ENCODE measurements around the gene FH. TPM values are rescaled to one million over a fixed set of nuclear protein-coding genes. Genes with fewer than 3 reads are reported as not detected.

FH gene
- total and polyA plus RNA-seq, 2 donors: 31.4 to 39.2 TPM

- Histone ChIP-seq H3K4me1 (ENCODE audit: control insufficient read depth in 2 of 2, insufficient read depth in 2 of 2, low read length in 2 of 2) (no peaks in the 10 kb centered on the region), H3K36me3 (ENCODE audit: control insufficient read depth in 2 of 2, insufficient read depth in 2 of 2, low read length in 1 of 2) (no peaks in the 10 kb centered on the region), H3K9me3 (ENCODE audit: control insufficient read depth in 2 of 2, insufficient read depth in 1 of 2, low read length in 1 of 2) (no peaks in the 10 kb centered on the region), H3K4me3 (ENCODE audit: low read length in 2 of 2) (peak overlapping the region; percentile 51), H3K27ac (ENCODE audit: low read depth in 1 of 2, low read length in 1 of 2) (peak overlapping the region in 1 of 2 donors; percentile 62), H3K27me3 (ENCODE audit: control insufficient read depth in 2 of 2, insufficient read depth in 1 of 2, low read length in 1 of 2) (peaks cover 0 to 2% of the 10 kb centered on the region in 2 donors)
- WGBS: 1% methylated on average over 11 of the region's 11 CpGs
- peak in 7 of 9 donors; percentile 46 to 80 (median 62) for DNase-seq (ENCODE audit: low read depth in 6 of 9, low spot score in 9 of 9)
Observed at GRCh38 chr1:241531195-241532161, 11.9 kb upstream of the FH start.

GRCh38 chr1:241527146-241527545 is 7.6 kb upstream of the FH start:
- Histone ChIP-seq H3K27ac (ENCODE audit: low read depth in 1 of 2, low read length in 1 of 2) (no peak overlapping the region), H3K27me3 (ENCODE audit: control insufficient read depth in 2 of 2, insufficient read depth in 1 of 2, low read length in 1 of 2) (peaks cover 2 to 12% of the 10 kb centered on the region in 2 donors), H3K9me3 (ENCODE audit: control insufficient read depth in 2 of 2, insufficient read depth in 1 of 2, low read length in 1 of 2) (no peaks in the 10 kb centered on the region), H3K36me3 (ENCODE audit: control insufficient read depth in 2 of 2, insufficient read depth in 2 of 2, low read length in 1 of 2) (no peaks in the 10 kb centered on the region), H3K4me3 (ENCODE audit: low read length in 2 of 2) (no peak overlapping the region), H3K4me1 (ENCODE audit: control insufficient read depth in 2 of 2, insufficient read depth in 2 of 2, low read length in 2 of 2) (no peaks in the 10 kb centered on the region)
- WGBS: 97% methylated on average over 3 of the region's 3 CpGs
- DNase-seq (ENCODE audit: low read depth in 6 of 9, low spot score in 9 of 9): no peak

DNA sequence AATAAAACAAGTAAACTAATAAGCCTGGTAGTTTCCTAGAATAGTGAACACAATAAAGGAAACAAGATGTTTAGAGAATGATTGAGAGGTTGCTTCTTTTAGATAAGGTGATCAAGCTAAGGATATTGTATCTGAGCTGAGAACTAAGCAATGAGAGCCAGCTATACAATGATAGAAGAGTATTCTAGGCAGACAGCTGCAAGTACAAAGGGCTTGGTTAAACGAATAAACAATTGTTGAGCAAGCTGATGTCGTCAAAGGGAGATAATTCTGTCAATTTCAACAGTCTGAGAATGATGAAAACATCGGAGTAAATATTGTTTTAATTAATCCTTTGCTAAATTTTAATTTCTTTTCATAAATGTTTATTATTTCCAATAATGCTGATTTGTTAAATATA is 5.5 kb upstream of the FH start:
- Histone ChIP-seq H3K36me3 (ENCODE audit: control insufficient read depth in 2 of 2, insufficient read depth in 2 of 2, low read length in 1 of 2) (no peaks in the 10 kb centered on the region), H3K9me3 (ENCODE audit: control insufficient read depth in 2 of 2, insufficient read depth in 1 of 2, low read length in 1 of 2) (no peaks in the 10 kb centered on the region), H3K4me3 (ENCODE audit: low read length in 2 of 2) (no peak overlapping the region), H3K27ac (ENCODE audit: low read depth in 1 of 2, low read length in 1 of 2) (no peak overlapping the region), H3K4me1 (ENCODE audit: control insufficient read depth in 2 of 2, insufficient read depth in 2 of 2, low read length in 2 of 2) (no peaks in the 10 kb centered on the region), H3K27me3 (ENCODE audit: control insufficient read depth in 2 of 2, insufficient read depth in 1 of 2, low read length in 1 of 2) (peaks cover 4 to 15% of the 10 kb centered on the region in 2 donors)
- no peak for DNase-seq (ENCODE audit: low read depth in 6 of 9, low spot score in 9 of 9)
- WGBS: 94% methylated on average over 3 of the region's 3 CpGs

GRCh38 chr1:241521718-241522117 is 2.2 kb upstream of the FH start:
- WGBS: 95% methylated on average over 2 of the region's 2 CpGs
- Histone ChIP-seq H3K9me3 (ENCODE audit: control insufficient read depth in 2 of 2, insufficient read depth in 1 of 2, low read length in 1 of 2) (no peaks in the 10 kb centered on the region), H3K36me3 (ENCODE audit: control insufficient read depth in 2 of 2, insufficient read depth in 2 of 2, low read length in 1 of 2) (peaks cover 0 to 2% of the 10 kb centered on the region in 2 donors), H3K27ac (ENCODE audit: low read depth in 1 of 2, low read length in 1 of 2) (no peak overlapping the region), H3K4me3 (ENCODE audit: low read length in 2 of 2) (no peak overlapping the region), H3K4me1 (ENCODE audit: control insufficient read depth in 2 of 2, insufficient read depth in 2 of 2, low read length in 2 of 2) (peaks cover 0 to 2% of the 10 kb centered on the region in 2 donors), H3K27me3 (ENCODE audit: control insufficient read depth in 2 of 2, insufficient read depth in 1 of 2, low read length in 1 of 2) (peaks cover 4 to 13% of the 10 kb centered on the region in 2 donors)
- no peak for DNase-seq (ENCODE audit: low read depth in 6 of 9, low spot score in 9 of 9)

DNA sequence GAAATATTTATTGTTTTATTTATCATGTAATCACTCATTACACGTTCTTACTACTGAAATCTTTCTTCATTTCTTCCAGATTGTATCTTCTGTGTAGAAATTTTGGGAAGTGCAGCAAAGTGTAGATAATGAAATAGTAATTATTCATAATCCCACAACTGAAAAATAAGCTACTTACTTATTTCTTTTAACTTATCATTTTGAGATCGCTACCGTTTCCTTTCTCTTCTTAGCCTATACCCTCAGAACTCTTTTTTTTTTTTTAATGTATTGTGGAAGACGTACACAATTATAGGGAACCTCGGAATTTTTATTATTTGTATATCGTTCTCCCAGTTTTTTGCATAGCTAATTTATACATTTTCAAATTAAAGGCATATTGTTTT is 518 bp upstream of the FH start:
- peaks cover 1 to 2% of the 10 kb centered on the region in 2 donors for H3K4me1 ChIP-seq (ENCODE audit: control insufficient read depth in 2 of 2, insufficient read depth in 2 of 2, low read length in 2 of 2)
- WGBS: 9% methylated on average over 6 of the region's 6 CpGs
- no peaks in the 10 kb centered on the region for H3K9me3 ChIP-seq (ENCODE audit: control insufficient read depth in 2 of 2, insufficient read depth in 1 of 2, low read length in 1 of 2)
- H3K36me3 ChIP-seq (ENCODE audit: control insufficient read depth in 2 of 2, insufficient read depth in 2 of 2, low read length in 1 of 2): peaks cover 0 to 5% of the 10 kb centered on the region in 2 donors
- peaks cover 4 to 13% of the 10 kb centered on the region in 2 donors for H3K27me3 ChIP-seq (ENCODE audit: control insufficient read depth in 2 of 2, insufficient read depth in 1 of 2, low read length in 1 of 2)
- DNase-seq (ENCODE audit: low read depth in 6 of 9, low spot score in 9 of 9): no peak
- no peak overlapping the region for H3K27ac ChIP-seq (ENCODE audit: low read depth in 1 of 2, low read length in 1 of 2)
- peak overlapping the region; percentile 57 to 64 for H3K4me3 ChIP-seq (ENCODE audit: low read length in 2 of 2)

DNA sequence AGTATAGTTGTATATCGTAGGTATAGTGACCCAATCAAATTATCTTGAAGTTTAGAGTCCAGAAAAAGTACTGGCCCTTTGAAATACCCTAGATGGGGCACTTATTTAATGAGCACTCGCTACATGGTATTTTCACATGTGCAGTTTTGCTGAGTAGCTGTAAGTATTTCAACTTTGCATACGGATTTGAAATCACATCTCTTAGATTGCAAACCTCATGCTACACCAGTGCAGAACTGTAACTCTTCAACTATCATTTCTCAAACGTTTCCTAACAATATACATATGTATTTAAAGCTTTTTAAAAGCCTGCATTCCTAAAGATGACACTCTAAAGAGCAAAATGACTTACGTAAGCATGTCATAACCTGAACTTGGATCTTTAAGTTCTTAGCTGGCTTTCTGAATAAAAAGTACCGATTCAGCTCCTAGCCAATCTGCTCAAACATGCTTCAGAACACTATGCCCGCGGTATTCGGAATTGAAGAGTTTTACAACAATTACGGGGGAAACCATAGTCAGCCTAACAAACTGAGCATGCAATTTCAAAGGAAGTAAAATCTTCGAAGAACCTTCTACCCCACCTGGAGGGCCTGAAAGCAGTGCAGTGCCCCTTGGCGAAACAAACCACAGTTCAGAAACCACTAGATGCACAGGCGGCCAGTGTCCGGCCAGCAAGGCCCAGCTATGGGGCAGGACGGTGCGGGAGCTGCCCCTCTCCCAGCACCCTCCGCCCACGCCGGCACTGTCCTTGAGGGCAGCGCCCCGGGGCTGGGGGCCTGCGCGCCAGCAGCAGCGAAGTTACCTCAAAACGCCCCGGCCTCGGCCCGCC is 863 bp downstream of the FH start:
- H3K9me3 ChIP-seq (ENCODE audit: control insufficient read depth in 2 of 2, insufficient read depth in 1 of 2, low read length in 1 of 2): no peaks in the 10 kb centered on the region
- peak overlapping the region; percentile 57 to 64 for H3K4me3 ChIP-seq (ENCODE audit: low read length in 2 of 2)
- DNase-seq (ENCODE audit: low read depth in 6 of 9, low spot score in 9 of 9): peak in 5 of 9 donors; percentile 20 to 62 (median 33)
- H3K27me3 ChIP-seq (ENCODE audit: control insufficient read depth in 2 of 2, insufficient read depth in 1 of 2, low read length in 1 of 2): peaks cover 4 to 8% of the 10 kb centered on the region in 2 donors
- H3K36me3 ChIP-seq (ENCODE audit: control insufficient read depth in 2 of 2, insufficient read depth in 2 of 2, low read length in 1 of 2): peaks cover 0 to 7% of the 10 kb centered on the region in 2 donors
- WGBS: 8% methylated on average over 28 of the region's 28 CpGs
- H3K27ac ChIP-seq (ENCODE audit: low read depth in 1 of 2, low read length in 1 of 2): peak overlapping the region; percentile 45 to 81
- peaks cover 2 to 3% of the 10 kb centered on the region in 2 donors for H3K4me1 ChIP-seq (ENCODE audit: control insufficient read depth in 2 of 2, insufficient read depth in 2 of 2, low read length in 2 of 2)

DNA sequence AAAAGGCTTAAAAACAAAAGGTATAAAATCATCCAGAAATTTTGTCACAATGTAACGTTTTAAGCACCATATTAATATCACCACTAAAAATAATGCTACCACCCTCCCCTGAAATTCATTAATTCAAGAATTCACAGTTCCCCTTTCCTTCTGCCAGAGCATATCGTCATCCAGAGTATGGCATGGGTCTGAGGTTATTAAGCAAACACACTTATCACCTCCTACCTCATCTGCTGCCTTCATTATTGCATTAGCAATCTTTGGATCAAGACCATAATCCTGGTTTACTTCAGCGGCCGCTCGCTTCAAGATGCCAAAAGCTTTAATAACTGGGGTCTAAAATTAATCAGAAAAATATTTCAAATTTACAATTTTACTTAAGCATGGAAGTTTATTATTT is 6.2 kb downstream of the FH start:
- no peaks in the 10 kb centered on the region for H3K9me3 ChIP-seq (ENCODE audit: control insufficient read depth in 2 of 2, insufficient read depth in 1 of 2, low read length in 1 of 2)
- peaks cover 1 to 3% of the 10 kb centered on the region in 2 donors for H3K4me1 ChIP-seq (ENCODE audit: control insufficient read depth in 2 of 2, insufficient read depth in 2 of 2, low read length in 2 of 2)
- no peak overlapping the region for H3K27ac ChIP-seq (ENCODE audit: low read depth in 1 of 2, low read length in 1 of 2)
- no peak overlapping the region for H3K4me3 ChIP-seq (ENCODE audit: low read length in 2 of 2)
- 98% methylated on average over 5 of the region's 5 CpGs for WGBS
- DNase-seq (ENCODE audit: low read depth in 6 of 9, low spot score in 9 of 9): no peak
- H3K27me3 ChIP-seq (ENCODE audit: control insufficient read depth in 2 of 2, insufficient read depth in 1 of 2, low read length in 1 of 2): no peaks in the 10 kb centered on the region
- H3K36me3 ChIP-seq (ENCODE audit: control insufficient read depth in 2 of 2, insufficient read depth in 2 of 2, low read length in 1 of 2): peaks cover 3 to 46% of the 10 kb centered on the region in 2 donors

- 98% methylated on average over 2 of the region's 2 CpGs for WGBS
- Histone ChIP-seq H3K4me3 (ENCODE audit: low read length in 2 of 2) (no peak overlapping the region), H3K9me3 (ENCODE audit: control insufficient read depth in 2 of 2, insufficient read depth in 1 of 2, low read length in 1 of 2) (no peaks in the 10 kb centered on the region), H3K27ac (ENCODE audit: low read depth in 1 of 2, low read length in 1 of 2) (no peak overlapping the region), H3K27me3 (ENCODE audit: control insufficient read depth in 2 of 2, insufficient read depth in 1 of 2, low read length in 1 of 2) (no peaks in the 10 kb centered on the region), H3K36me3 (ENCODE audit: control insufficient read depth in 2 of 2, insufficient read depth in 2 of 2, low read length in 1 of 2) (peaks cover 20 to 68% of the 10 kb centered on the region in 2 donors), H3K4me1 (ENCODE audit: control insufficient read depth in 2 of 2, insufficient read depth in 2 of 2, low read length in 2 of 2) (no peaks in the 10 kb centered on the region)
- no peak for DNase-seq (ENCODE audit: low read depth in 6 of 9, low spot score in 9 of 9)
Observed at GRCh38 chr1:241507189-241507863, 12.2 kb downstream of the FH start.
